Measurements from ENCODE around the gene LMO7. TPM values are rescaled to one million over a fixed set of nuclear protein-coding genes. Genes with fewer than 3 reads are reported as not detected.

The LMO7 gene
- 100 to 1,000 TPM; 113 to 213 (median 199) TPM for polyA plus RNA-seq (ENCODE audit: insufficient read depth in 1 of 5, insufficient read length in 5 of 5, low replicate concordance in 1 of 5)
- long read RNA-seq, donor 1, transcript LMO7-227 (1 exons, 2,039 nt) = major isoform, 59 of 151 reads
- long read RNA-seq, donor 1, partial matches to known transcripts = 87 of 151 reads
- long read RNA-seq, donor 1, other reads (novel, unspliced or antisense) = 0 of 151 reads
- long read RNA-seq, donor 2, partial matches to known transcripts = 0 of 4 reads
- long read RNA-seq, donor 2, other reads (novel, unspliced or antisense) = 0 of 4 reads
- long read RNA-seq, donor 3, transcript LMO7-227 (1 exons, 2,039 nt) = major isoform, 31 of 49 reads
- long read RNA-seq, donor 3, partial matches to known transcripts = 13 of 49 reads
- long read RNA-seq, donor 3, other reads (novel, unspliced or antisense) = 0 of 49 reads
- long read RNA-seq, donor 4, transcript LMO7-227 (1 exons, 2,039 nt) = major isoform, 16 of 22 reads
- long read RNA-seq, donor 4, partial matches to known transcripts = 0 of 22 reads
- long read RNA-seq, donor 4, other reads (novel, unspliced or antisense) = 0 of 22 reads
- long read RNA-seq, donor 5, transcript LMO7-227 (1 exons, 2,039 nt) = major isoform, 32 of 59 reads
- long read RNA-seq, donor 5, partial matches to known transcripts = 25 of 59 reads
- long read RNA-seq, donor 5, other reads (novel, unspliced or antisense) = 0 of 59 reads
- long read RNA-seq, donor 6, transcript LMO7-227 (1 exons, 2,039 nt) = major isoform, 14 of 29 reads
- long read RNA-seq, donor 6, partial matches to known transcripts = 11 of 29 reads
- long read RNA-seq, donor 6, other reads (novel, unspliced or antisense) = 0 of 29 reads
- long read RNA-seq, donor 7, partial matches to known transcripts = 0 of 3 reads
- long read RNA-seq, donor 7, other reads (novel, unspliced or antisense) = 0 of 3 reads
- long read RNA-seq, donor 8, transcript LMO7-227 (1 exons, 2,039 nt) = major isoform, 10 of 10 reads
- long read RNA-seq, donor 8, partial matches to known transcripts = 0 of 10 reads
- long read RNA-seq, donor 8, other reads (novel, unspliced or antisense) = 0 of 10 reads

DNA sequence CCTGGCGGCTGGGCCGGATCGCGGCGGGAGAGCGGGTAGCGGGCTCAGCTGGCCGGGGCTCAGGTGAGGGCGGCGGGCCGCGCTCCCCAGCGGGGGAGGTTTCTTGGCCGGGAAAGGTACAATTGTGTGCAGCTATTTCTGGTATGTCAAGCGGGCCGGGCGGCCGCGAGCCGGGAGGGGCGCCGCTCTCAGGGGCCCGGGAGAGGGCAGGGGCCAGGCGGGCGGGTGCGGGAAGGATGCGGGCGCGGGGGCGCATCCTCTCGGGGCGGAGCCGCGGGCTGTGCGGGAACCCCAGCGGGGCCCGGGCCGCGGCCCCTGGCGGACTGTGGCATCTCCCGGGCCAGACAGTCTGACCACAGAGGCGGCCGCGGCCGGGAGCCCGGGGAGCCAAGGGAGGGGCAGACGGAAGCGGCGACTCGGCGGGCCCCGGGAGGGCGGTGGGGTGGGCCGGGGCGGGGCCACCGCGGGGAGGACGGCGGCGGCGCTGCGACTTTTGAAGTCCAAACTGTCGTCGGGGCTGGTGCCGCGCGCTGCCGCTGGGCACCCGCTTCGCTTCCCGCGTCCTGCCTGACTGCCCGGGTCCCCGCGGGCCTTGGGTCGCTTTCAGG, at the start of gene LMO7:
TSS of gene LMO7 (plus strand) at position 503 of the 608 bp plus-strand sequence. CDS start 328 bp downstream, outside the sequence.
- DNase-seq = peak; percentile 36 to 58

GRCh38 chr13:75587679-75588078, 48.5 kb upstream of the LMO7 start:
- no peak for DNase-seq

GRCh38 chr13:75596657-75597182, 39.4 kb upstream of the LMO7 start:
- no peak for DNase-seq

DNA sequence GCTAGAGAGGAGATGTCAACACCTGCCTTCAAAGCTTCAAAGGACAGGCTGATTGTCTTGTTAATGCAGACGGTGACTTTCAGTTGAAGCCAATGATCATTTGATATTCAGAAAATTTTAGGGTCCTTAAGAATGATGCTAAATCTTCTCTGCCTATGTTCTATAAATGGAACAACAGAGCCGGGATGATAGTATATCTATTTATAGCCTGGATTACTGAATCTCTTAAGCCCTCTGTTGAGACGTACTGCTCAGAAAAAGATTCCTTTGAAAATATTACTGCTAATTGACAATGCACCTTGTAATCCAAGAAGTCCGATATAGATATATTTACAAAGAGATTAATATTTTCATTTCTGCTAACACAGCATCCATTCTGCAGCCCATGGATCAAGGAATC, 35.8 kb upstream of the LMO7 start:
- DNase-seq = no peak

DNA sequence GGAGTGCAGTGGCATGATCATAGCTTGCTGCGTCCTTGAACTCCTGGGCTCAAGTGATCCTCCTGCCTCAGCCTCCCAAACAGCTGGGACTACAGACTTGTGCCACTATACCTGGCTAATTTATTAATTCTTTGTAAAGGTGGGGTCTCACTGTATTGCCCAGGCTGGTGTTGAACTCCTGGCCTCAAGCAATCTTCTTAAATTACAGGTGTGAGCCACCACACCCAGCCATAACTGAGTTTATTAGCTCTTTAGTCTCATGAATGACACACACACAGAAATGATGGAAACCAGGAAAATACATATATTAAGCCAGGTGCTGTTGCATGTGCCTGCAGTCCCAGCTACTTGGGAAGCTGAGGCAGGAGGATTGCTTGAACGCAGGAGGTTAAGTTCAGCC, 33.1 kb upstream of the LMO7 start:
- DNase-seq = no peak

DNA sequence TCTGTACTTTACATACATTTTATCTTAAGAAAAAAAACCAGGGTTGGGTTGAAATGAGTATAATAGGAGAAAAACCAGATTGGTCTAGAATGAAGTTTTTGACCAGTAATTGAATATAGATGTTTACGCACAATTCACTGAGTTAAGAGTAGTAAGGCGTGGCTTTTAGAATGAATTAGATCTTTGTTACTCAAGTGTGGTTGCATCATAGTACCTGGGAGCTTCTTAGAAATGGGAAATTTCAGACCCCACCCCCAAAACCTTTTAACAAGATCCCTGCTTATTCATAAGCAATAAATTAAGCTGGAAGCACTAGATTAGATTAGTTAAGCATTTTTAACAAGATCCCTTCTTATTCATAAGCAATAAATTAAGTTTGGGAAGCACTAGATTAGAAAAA, 28.7 kb upstream of the LMO7 start:
- DNase-seq = no peak

DNA sequence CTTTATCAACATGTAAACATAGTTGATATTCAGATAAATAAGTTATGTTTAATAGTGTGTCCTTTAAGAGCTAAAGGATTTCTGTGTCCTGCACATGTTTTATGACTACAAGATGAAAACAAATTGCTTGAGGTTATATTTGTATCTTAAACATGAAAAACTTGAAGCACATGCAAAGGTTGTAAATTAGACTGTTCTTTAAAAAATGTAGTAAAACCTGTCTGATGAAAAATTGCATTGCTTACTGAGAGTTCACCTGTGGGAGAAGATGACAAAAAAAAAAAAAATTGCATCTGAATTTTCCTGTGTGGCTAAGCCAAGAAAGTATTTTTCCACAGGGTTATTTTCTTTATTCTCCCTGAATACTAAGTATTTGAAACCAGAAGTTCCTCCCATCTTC, 25.7 kb upstream of the LMO7 start:
- no peak for DNase-seq

GRCh38 chr13:75612354-75612753, 23.8 kb upstream of the LMO7 start:
- DNase-seq = no peak

- no peak for DNase-seq
Measured at GRCh38 chr13:75617230-75617629, 18.9 kb upstream of the LMO7 start.

GRCh38 chr13:75618308-75618707, 17.8 kb upstream of the LMO7 start:
- DNase-seq = no peak

- no peak for DNase-seq
Measured at GRCh38 chr13:75620020-75620419, 16.1 kb upstream of the LMO7 start.

DNA sequence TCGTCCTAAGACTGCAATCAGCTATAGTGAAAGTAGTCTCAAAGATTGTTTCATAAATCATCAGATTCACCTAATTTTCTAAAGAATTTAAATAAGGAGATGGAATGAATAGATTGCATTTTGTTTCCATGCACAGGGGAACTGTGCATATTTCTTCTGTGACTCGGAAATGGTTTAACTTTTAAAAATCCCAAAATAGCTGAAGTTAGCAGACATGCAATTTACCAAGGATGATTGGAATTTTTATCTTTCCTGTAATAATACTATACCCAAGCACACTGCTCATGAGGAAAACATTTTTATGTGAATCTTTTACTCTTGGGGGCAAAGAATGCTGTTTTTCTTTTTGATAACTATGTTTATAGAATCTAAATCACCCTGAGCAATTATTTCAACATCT, 15.0 kb upstream of the LMO7 start:
- DNase-seq = no peak

- no peak for DNase-seq
Measured at GRCh38 chr13:75628801-75629200, 7.3 kb upstream of the LMO7 start.

GRCh38 chr13:75633285-75633684, 2.8 kb upstream of the LMO7 start:
- no peak for DNase-seq

GRCh38 chr13:75635101-75635827, 866 bp upstream of the LMO7 start:
- peak in 1 of 2 donors; percentile 37 for DNase-seq

- DNase-seq = peak in 1 of 2 donors; percentile 37
Measured at GRCh38 chr13:75636436-75637180, 478 bp downstream of the LMO7 start.

DNA sequence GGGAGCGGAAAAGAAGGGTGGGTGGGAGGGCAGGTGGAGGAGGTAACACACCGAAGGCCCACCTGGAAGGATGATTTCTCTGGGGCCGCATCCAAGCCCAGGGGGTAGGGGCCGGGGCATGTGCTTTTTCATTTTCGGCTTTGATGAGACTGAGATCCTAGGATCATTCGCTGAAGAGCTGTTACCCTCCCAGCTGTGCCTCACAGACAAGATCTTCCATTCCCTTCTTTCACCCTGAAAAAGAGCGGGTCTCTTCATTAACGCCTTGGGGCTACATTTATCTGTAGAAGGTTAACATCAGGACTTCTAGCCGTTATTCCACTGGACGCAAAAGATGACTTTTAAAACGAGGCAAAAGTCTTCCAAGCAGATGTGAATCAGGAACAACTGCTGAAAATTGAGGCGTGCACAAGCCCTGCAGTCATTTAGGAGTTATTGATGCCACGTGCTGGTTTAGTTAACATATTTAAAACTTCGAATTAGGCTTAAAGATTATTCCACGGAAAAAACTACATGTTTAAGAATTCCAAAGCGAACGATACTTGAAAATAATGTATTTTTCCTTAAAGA, 1.1 kb downstream of the LMO7 start:
- DNase-seq = peak in 1 of 2 donors; percentile 6

DNA sequence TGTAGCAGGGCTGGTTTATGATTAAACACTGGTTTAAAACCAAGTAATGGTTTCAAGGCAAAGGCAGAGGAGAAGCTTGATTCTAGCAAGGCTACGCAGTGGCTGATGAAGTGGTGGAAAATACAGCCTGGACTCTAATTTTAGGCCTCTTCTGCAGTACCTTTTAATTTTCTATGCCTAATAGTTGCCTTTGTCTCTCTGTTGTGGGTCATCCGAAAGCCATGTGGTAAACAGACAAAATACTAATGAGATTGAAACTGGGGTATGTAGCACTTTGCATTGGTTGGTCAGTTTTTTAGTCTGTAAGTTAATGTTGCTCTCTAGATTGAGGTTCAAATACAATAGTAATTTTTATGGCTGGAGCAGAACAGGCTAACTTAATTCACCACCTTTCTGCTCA, 3.3 kb downstream of the LMO7 start:
- DNase-seq = no peak

GRCh38 chr13:75641026-75641425, 4.9 kb downstream of the LMO7 start:
- no peak for DNase-seq

- no peak for DNase-seq
Measured at GRCh38 chr13:75643182-75643581, 7.1 kb downstream of the LMO7 start.

Data from right lung (tissue), 10 donors.